Coronary artery (tissue), 2 donors: ENCODE results near the gene HLA-DRB1.

Source experiments
- DNase-seq: peaks from one replicate; pipeline ENCODE4 v3.0.0-alpha.2; 2017; ENCODE audit warnings: low spot score
- H3K27ac ChIP-seq, 2 donors: fragments of 200-600 bp; sonication (generic); one replicate each; pipeline ENCODE4 v1.5.1; 2016 to 2019
- H3K4me3 ChIP-seq: fragments of 200-600 bp; sonication (generic); 2 replicates; pipeline ENCODE4 v1.5.1; 2016; ENCODE audit warnings: mild to moderate bottlenecking, moderate library complexity
- CTCF ChIP-seq: fragments of 200-600 bp; sonication (generic); IDR thresholded peaks from one replicate; pipeline ENCODE4 v1.5.1; 2019; ENCODE audit warnings: antibody characterized with exemption

The HLA-DRB1 gene

GRCh38 chr6:32615885-32616532 lies 26.4 kb upstream of the HLA-DRB1 start:
- Histone ChIP-seq H3K4me3 (no peak overlapping the region), H3K27ac (no peak overlapping the region)
- no peak for TF ChIP-seq CTCF
- DNase-seq, result no peak

- TF ChIP-seq CTCF, result no peak
- no peak overlapping the region for H3K4me3 ChIP-seq
- no peak overlapping the region for H3K27ac ChIP-seq
- DNase-seq, result no peak
Measured at GRCh38 chr6:32614366-32615081, 24.9 kb upstream of the HLA-DRB1 start.

- no peak overlapping the region for H3K4me3 ChIP-seq
- DNase-seq, result no peak
- no peak overlapping the region for H3K27ac ChIP-seq
- no peak for TF ChIP-seq CTCF
Measured at GRCh38 chr6:32613475-32613874, 23.8 kb upstream of the HLA-DRB1 start.

- no peak for TF ChIP-seq CTCF
- DNase-seq, result no peak
- no peak overlapping the region for H3K4me3 ChIP-seq
- no peak overlapping the region for H3K27ac ChIP-seq
Measured at GRCh38 chr6:32610682-32611296, 21.1 kb upstream of the HLA-DRB1 start.

GRCh38 chr6:32609731-32610640 lies 20.3 kb upstream of the HLA-DRB1 start:
- peak; percentile 70 for DNase-seq
- TF ChIP-seq CTCF, result no peak
- Histone ChIP-seq H3K4me3 (peak overlapping the region; percentile 38), H3K27ac (peak overlapping the region in 1 of 2 donors; percentile 37)

GRCh38 chr6:32609391-32609730 lies 19.7 kb upstream of the HLA-DRB1 start:
- H3K4me3 ChIP-seq, result no peak overlapping the region
- no peak for DNase-seq
- TF ChIP-seq CTCF, result no peak
- H3K27ac ChIP-seq, result no peak overlapping the region
